Dedifferentiated amniotic fluid mesenchymal stem cell (primary cell): ENCODE results near the gene VPS13D.
A peak's percentile ranks its signal among the peaks of the same experiment; 100 is the strongest.

Source experiments
- DNase-seq: peaks from one replicate; pipeline ENCODE4 v3.0.0-alpha.2; 2016; ENCODE audit errors: extremely low spot score

Gene VPS13D

DNA sequence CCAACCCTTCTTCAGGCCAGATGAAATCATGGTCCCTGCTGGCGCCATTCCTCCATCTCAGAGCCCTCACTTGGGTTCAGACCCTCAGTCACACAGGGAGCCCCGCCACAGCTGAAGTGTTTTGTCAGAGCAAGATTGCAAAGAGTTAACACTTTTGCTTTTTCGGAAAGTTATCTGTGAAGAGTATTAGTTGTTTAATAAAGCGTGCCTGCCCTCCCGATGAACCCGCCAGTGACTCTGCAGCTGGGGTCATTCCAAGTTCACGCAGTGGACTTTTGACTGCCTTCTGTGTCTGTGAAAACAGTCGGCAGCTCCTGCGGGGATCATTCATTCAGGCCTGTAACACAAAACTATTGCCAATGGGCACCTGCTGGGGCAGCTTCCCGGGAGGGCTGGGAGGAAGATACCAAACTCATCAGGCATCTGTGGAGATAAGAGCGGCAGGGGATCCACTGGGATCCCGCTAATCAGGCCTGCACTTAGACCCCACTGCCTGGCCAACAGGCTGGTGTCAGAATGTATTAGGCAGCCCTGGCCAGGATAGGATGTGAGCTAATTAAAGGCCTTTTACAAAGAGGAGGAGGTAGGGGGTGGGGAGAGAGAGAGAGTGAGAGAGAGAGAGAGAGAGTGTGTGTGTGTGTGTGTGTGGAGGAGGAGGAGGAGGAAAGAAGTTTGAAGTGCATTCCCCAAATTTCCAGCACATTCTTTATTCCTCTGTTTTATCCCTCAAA lies 203.7 kb downstream of the VPS13D start:
- DNase-seq, result no peak

DNA sequence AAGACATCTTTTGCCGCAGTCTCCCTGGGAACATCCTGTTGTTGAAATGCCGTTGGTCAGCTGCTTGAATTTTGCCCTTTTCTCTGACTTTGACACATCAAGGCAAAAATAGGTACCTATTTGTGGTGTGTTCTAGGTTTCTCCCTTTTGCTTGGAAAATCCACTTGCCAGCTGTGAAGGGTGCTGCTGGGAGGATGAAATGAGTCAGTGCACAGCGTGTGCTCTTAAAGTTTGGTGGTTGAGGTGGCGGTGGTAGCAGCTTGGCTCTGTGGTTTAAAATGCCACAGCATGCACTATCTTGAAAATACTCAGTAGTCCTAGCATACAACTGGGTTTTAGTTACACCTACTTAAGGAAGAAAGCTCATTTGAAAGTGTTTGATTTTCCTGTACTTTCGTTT lies 204.3 kb downstream of the VPS13D start:
- no peak for DNase-seq

DNA sequence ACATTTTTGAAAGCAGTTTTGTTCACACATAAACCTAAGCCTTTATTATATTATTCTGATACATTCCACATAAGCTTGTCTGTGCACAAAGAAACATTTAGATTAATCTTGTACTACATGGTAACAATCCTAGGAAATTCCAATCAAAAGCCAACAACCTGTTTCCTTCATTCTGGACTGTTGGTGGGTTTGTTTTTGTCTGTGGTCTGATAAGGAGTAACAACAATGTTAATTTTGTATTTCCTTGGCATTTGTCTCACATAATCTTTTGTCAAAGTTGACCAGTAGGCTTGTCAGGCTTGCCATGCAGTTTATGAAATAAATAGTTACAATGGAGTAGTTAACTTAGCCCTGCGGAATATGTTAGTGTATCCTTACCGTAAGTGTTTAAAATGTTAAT lies 204.9 kb downstream of the VPS13D start:
- no peak for DNase-seq

DNA sequence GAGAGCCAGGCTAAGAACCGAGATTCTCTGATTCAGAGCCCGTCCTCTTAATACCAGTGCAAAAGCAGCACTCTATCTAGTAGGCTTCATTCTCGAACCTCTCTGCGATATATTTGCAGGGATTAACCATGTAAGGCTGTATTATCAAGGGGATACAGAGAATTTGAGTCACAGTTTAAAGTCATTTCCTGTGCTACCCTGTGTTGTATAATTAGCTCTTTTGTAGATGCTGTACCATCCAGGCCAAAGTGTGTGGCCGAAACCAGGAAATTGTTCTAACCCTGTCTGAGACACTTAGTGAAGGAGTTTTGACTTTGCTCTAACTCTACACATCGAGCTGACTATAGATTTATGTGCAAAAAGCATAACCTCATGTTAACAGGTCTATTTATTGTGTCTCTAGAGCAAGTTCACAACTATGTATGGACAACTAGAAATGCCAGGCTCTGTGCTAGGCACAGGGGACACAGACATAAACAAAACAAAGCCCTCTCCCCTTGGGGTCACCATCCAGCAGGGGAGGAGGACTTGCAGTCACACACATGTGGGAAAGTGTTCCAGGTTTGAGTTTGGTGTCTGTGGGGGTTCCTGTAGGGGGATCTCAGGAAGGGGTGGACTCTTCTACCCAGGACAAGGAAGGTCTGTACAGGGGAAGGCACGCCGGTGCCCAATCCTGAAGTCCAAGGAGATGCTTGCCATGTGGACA lies 206.0 kb downstream of the VPS13D start:
- DNase-seq, result no peak

DNA sequence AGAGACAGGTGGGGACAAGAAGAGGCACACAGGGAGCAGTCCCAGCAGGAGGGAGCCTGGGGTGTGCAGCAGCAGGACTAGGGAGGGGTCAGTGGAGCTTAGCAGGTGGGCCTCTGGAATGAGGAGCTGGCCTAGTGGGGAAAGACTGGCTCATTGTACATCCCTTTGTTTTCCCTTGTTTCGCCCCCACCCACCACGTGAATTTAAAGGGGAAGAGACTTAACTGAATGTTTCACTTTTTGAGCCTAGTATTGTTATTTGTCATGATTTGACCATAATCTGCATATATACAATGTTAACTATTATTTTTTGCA lies 206.5 kb downstream of the VPS13D start:
- no peak for DNase-seq

DNA sequence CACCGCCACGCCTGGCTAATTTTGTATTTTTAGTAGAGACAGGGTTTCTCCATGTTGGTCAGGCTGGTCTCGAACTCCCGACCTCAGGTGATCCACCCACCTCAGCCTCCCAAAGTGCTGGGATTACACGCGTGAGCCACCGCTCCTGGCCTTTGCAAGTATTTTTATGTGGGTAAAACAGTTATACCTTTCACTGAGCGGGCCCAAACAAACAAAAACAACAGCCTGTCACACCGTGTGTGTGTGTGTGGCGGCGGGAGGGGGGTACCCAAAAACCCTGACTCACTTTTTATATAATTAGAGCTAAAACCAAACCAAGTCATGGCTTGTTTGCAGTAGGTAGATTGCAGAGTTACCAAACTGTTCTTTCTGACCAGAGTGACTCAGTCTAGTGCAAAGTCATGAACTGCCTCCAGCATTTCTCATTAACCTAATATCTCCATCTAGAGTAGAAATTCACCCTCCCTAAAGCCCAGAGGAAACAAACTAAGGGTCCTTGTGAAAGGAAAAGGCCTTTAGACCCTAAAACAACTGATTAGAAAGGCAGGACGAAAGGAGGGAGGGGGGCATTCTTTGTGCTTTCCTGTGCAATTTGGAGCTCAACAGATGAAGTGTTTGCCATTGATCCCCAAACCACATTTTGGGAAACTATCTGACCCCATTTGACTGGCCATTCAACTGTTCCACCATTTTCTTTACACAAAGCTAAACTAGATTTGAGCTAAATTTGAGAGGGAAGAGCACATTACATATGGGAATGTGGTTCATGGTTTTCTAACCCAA lies 207.2 kb downstream of the VPS13D start:
- no peak for DNase-seq

DNA sequence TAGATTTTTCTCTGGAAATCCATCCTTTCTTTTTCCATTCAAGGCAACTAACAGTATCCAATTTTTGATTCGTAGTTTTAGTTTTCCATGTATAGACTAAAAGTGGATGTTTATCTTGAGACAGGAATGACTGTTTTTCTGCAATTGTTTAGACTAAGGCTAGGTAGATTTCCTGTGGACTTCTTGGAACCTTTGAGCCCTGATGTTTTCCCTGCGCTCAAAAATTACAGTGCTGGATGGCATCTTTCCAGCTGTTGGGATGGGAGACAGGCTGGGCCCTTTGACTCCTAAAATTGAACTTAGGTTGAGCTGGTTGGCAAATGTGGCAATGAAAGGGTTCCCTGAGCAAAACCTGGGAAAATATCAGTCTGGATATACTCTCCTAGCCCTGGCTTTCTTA lies 207.8 kb downstream of the VPS13D start:
- DNase-seq, result no peak

DNA sequence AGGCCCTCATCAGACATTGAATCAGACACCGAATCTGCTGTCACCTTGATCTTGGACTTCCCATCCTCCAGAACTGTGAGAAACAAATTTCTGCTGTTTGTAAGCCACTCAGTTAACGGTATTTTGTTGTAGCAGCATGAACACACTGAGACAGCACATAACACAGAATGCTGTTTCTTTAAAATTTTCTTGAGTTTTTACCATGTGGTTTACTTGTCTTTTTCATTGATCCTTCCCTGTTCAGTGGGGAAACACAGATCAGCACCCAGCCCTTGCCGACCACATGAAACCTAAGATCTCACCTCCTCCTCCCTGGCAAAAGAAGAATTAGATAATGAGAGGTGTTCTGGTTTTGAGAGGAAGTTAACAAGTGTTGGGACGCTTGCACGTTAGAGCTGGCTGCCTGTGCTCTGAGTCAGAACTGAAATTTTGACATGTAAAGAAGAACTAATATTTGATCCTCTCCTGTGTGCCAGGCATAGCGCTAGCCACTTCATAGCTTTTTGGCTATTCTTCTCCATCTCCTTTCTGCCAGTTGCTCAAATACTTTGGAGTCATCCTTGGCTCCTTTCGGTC lies 208.6 kb downstream of the VPS13D start:
- DNase-seq, result no peak

DNA sequence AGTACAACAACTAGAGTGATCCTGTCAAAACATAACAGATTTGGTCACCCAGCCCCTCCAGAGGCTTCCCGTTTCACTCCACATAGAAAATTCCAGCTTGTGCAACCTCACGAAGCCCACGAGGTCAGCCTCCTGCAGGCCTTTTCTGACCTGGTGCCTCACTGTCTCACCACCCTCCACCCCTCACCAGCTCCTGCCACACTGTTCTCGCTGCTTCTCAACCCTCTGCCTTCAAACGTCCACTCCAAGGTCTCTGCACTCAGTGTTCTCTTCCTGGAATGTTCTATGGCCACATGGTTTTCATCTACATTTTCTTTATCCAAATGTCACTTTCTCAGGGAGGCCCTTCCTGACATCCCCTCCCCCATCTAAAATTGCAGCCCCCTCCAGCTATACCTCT lies 209.2 kb downstream of the VPS13D start:
- DNase-seq, result no peak

DNA sequence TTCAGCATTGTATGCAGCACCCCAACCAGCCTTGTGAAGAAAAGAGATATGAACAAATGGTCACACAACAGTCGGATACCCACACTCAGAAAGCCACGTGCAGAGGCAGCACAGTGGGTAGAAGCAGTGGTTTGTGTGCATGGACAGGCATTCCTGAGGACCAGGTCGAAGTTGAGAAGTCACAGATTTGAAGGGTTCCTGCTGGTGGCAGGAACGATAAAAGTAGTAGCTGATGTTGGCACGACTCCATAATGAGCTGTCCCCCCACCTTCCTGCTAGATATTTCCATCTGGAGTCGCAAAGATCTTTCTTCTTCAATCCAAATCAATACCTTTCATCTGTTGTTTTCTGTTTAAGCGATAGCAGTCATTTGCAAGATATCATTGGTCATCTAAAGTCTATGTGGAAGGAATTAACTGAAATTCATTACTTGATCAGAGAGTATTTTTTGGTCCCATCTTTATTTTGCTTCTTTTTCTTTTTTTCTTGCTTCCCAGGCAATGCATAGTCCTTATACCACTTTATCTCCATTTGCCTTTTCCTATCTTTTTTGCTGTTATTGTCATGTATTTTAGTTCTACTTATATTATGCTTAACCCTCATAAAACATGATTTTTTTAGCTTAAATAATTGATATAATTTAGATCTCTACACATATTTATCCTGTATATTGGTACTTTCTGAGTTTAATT lies 211.7 kb downstream of the VPS13D start:
- no peak for DNase-seq

DNA sequence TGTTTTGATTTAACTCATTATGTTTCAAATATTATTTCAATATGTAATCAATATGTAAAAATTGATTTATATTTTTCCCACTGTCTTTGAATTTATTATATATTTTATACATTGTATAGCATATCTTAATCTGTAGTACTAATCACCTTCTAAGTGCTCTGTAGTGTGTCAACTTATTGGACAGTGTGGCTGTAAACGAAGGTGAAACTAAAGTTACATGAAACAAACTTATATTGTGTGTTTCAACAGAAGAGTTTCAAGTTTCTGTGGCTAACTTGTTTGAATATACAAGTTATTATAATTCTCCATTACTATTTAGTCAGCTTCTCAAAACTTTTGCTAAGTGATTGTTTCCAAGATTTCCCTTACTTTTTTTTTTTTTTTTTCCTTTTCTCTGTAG lies 212.4 kb downstream of the VPS13D start:
- DNase-seq, result no peak

DNA sequence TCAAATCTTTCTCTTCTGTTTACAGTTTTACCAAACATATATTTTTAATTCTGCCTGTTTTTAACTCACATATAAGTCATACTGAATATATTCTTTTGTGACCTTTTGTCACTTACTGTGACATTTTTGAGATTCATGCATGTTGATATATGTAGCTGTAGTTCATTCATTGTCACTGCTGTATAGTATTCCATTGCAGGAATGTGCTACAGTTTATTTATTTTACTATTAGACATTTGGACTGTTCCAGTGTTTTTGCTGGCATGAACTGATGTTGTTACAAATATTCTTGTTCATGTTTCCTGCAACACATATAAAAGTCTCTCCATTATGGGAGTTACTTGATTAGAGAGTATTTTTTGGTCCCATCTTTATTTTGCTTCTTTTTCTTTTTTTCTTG lies 213.3 kb downstream of the VPS13D start:
- no peak for DNase-seq

DNA sequence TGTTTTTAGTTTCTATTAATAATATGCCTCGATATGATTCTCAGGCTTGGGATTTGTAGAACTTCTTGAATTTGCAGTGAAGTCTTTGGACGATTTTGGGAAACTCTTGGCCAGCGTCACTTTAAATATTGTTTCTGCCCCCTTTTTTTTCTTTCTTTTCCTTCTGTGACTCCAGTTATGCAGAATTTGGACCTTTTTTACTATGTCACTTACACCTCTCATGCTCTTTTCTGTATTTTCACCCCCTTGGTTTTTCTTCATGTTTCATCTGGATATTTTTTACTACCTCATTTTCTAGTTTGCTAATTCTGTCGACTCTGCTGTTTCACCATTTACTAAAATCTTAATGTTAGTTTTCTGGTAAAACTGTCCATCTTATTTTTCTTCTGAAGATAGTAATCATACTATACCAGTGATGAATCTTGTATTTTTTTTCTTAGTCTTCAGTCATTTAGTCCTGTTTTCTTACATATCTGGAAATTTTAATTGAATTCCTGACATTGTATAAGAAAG lies 214.6 kb downstream of the VPS13D start:
- DNase-seq, result no peak

DNA sequence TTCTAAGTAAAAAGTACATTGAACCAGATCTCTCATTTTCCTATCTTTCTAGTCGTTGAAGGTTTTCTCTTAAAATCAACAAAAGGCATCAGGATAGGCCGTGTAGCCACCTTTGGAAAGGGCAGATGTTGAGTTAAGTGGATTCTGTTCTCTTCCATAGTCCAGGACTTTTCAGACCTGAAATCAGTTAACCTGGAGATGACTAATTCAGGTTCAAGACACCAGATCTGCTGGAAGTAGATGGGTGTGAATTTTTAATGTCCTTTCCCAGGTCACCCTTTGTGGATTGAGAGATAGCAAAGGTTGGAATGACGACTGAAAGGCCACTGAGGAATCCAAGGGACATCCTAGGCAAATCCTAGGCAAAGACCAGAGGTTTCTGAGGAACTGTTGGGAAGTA lies 215.4 kb downstream of the VPS13D start:
- no peak for DNase-seq

DNA sequence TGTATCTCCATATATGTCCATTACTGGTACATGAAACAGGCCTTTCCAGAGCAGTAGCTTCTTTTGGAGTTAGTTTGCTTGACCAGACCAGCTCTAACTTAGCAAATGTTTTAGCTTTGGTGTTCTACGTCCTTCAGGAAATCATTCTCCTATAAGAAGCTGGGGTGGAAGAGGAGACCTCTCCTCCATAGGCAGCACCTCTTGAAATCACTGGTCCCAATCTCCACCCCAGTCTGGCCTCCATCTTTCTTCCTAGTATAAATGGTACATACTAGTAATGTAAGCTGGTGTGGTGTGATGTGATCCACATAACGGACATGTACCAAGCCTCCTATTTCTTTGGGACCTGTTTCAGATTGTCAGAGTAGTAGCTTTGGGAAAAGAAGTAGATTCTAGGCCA lies 216.8 kb downstream of the VPS13D start:
- no peak for DNase-seq

DNA sequence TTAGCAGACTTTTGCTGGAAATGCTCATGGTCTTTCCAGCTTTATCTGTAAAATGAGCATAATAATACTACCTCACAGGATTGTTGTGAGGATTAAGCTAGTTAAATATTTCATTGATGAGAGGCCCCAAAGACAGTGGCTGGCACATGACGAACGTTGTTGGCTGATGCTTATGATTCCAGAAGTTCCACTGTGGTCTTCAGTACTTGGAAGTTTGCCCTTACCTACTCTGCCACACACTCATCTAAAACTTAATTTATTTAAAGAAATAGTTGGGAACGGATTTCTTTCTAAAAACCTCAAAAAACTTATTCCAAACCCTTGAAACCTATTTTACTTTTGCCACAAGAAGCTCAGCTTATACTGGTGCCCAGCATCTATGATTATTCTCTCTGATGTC lies 217.5 kb downstream of the VPS13D start:
- DNase-seq, result peak; percentile 74

DNA sequence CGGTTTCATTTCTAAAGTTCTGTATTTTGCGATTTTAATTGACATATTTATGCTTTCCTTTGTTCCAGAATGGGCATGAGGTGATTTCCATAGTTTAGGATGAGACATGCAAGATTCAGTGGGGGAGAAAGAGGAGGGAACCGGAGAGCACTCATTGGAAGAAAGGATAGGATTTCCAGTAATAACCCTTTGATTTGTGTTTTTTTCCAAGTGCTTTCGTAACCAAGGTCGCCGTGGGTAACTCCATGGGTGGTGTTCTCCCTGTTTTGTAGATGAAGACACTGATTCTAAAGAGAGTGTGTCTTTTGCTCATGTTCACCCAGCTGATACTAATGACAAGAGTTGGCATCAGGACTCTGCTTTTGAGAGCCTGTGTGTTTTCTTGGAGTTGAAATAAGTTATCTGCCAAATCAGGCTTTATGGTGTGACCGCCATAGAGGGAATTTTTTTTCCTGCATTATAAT lies 218.1 kb downstream of the VPS13D start:
- DNase-seq, result no peak

DNA sequence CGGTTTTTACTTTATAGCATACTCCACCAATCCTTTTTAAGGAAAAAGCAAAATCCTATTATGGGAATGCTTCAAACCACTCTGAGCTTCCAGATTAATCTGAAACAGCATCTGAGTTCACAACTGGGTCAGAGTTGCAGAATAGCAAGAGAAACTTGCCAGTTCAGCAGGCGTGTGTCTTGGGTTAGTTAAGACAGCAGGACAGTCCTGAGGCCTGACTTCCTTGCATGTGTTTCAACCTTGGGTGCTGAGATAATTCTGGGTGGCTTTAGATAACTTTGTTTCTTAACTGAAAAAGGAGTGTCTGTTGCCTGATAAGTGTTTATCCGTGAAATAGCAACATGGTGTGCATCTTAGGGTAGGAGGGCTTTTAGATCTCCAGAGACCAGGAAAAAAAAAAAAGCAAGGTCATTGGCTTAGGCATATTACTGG lies 218.9 kb downstream of the VPS13D start:
- DNase-seq, result peak; percentile 60

DNA sequence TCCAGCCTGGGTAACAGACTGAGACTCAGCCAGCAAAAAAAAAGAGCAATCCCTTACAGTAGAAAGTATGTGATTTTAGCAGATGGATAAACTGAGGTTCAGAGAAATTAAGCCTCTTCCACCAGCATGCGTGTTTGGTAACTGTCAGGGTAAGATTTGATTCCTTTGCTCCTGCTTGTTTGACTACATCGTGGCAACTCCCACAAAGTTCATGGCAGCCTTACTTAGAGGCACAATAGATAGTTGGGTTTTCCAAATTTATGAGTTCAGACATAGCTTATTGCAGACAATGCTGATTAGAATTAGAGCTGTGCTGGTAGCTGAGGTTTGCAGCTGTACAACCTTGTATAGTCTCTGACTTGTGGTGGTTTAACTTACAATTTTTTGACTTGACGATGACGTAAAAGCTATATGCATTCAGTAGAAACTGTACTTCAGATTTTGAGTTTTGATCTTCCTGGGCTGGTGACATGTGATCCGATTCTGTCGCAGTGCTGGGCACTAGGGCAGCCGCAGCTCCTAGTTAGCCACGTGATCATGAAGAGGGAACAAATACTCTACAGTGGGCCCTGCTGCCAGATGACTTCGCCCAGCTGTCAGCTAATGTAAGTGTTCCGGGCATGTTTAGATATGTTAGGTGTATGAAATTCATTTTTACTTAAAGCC lies 220.4 kb downstream of the VPS13D start:
- DNase-seq, result no peak

DNA sequence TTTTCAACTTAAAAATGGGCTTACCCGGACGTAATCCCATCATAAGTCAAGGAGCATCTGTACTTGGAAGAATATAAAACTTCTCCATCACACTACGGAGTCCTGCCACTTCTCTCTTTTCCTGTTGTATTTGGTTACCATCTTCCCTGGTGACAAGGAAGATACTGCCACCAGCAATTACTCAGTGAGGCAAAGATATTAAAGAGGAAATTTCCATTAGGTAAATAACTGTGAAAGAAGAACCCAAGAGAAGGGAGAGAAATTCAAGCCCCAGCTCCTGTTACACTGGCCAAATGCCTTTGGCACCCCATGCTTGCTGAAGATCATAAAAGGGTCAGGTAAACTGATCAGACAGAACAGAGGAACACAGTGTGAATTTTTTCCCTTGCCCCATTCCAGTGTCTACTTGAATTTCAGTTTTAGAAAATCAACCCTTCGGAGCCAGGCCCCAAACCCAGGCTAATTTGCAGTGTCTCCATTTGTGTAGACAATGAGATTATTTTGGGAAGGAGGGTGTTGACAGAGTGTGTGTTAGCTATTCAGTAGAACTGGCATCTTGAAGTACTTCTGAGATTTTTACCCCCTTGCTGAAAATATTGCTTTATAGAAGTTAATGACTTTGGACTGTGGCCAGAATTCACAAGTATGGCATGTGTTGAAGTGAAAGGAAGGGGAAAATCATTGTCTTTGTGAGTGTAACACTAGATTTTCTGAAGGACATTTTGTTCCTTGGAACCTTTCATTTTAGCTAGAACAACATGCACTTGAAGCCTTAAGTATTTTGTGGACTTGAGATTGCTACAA lies 221.1 kb downstream of the VPS13D start:
- DNase-seq, result no peak
